Activated CD4-positive, CD25-positive, alpha-beta regulatory T cell (primary cell): Measurements from ENCODE around the gene TUBB1.
"Not testable (repeated sequence)": the region's sequence is repeated elsewhere in the genome, so short reads cannot be mapped to it uniquely, and the experiment has no call there.

ENCODE experiments used
- DNase-seq, 4 experiments: peaks; one replicate each; lab custom pipeline; 2025; lab: John Stamatoyannopoulos, UW

Gene TUBB1

DNA sequence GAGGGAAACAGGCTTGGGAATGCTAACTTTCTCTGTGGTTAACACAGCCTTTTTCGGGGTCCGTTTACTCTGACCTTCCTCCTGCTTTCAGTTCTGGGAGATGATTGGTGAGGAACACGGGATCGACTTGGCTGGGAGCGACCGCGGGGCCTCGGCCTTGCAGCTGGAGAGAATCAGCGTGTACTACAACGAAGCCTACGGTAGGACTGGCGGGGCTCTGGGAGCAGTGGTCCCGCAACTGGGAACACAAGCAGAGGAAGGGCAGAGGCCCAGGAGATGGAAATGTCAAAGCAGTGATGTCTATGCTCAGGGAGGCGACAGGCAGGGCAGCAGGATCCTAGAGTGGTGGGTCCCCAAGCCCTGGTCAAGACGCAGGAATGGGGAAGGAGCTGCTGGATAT lies 3.5 kb downstream of the TUBB1 start:
- DNase-seq: no peak

DNA sequence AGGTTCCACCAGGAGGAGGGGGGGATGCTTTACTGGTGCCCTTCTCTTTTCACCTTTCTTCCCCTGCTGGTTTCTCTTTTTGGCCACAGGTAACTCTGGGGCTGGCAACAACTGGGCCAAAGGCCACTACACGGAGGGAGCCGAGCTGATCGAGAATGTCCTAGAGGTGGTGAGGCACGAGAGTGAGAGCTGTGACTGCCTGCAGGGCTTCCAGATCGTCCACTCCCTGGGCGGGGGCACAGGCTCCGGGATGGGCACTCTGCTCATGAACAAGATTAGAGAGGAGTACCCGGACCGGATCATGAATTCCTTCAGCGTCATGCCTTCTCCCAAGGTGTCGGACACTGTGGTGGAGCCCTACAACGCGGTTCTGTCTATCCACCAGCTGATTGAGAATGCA lies 4.4 kb downstream of the TUBB1 start:
- no peak for DNase-seq

- DNase-seq: no peak
Measured at GRCh38 chr20:59024111-59024530, 4.9 kb downstream of the TUBB1 start.

DNA sequence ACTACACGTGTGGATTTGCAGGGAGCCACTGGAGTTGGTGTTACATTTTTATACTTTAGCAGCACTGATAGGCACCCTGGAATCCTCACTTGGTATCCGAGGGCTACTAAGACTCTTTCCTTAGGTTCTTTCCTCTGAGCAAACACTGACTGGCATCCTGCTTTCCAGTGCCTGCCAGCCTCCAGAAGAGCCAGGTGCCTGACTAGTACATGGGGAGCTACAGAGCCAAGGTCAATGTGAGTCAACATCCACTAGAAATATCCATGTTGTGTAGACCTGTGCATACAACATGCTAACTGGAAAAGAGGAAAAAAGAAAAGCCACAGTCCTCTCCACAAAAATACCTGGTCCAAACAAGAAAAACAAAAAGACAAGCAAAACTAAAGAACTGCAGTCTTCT lies 5.9 kb downstream of the TUBB1 start:
- no peak for DNase-seq

GRCh38 chr20:59025511-59025910 lies 6.3 kb downstream of the TUBB1 start:
- DNase-seq: no peak

DNA sequence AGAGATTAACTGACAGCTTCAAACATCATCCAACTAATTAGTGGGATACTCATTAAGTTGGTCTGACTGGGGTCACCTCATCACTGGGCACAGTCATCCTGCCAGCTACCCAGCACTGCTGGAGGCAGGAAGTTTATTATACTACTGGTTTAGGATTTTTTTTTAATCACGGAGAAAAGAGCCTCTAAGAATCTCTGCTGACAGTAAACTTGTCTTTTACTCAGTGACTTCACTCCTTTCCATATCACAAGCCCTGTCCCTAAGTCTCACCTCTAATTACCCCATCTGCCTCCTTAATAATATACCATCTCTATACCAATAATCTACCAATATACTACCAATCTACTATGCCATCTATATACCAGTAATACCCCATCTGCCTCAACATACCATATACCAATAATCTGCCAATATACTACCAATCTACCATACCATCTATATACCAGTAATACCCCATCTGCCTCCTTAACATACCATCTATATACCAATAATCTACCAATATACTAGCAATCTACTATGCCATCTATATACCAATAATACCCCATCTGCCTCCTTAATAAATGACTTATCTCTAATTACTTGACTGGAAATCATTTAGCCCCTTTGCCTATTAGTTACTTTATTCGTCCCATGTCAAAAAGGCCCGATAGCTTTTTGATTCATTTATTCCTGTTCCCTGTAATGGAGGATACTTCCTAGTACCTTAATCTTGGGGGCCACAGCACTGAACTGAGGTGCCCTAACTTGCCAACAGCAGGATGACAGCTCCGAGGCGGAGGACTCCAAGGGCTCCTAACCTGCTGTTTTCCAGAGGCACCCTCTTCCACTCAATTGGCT lies 7.9 kb downstream of the TUBB1 start:
- DNase-seq: no peak

DNA sequence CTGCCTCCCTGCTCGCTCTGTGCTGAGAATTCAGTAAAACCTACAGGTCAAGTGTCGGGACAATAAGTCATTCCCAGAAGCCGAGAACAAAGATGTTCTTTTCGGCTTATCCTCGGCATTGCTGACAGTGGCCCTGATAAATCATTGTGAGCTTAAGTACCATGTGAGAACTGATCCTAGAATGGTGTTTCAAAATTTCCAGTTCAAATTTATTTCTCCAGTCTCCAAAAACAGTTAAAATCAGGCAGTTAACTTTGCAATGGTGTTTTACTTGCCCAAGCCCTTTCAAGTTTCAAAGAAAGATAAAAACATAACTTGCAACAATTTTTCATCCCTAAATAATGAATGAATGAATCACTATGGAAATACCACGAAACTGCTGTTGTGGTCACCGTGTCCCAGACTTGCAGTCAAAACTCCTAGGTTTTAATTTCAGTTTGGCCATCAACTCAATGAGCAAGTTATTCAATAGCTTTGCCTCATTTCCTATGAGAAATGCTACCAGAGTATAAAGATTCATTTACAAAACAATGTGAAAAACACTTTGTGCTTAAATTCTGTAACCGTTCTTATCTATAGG lies 8.6 kb downstream of the TUBB1 start:
- no peak for DNase-seq

- DNase-seq: no peak
Measured at GRCh38 chr20:59028812-59029211, 9.6 kb downstream of the TUBB1 start.

- DNase-seq: no peak
Measured at GRCh38 chr20:59030911-59031563, 11.8 kb downstream of the TUBB1 start.

- DNase-seq: no peak
Measured at GRCh38 chr20:59031564-59032022, 12.4 kb downstream of the TUBB1 start.

- peak; percentile 88 to 98 (median 96) for DNase-seq
Measured at GRCh38 chr20:59032023-59032712, 12.9 kb downstream of the TUBB1 start, which contains the start of gene ATP5F1E. TSS of gene ATP5F1E (minus strand) at chr20:59032335. CDS start at chr20:59032251, 84 bp downstream.

DNA sequence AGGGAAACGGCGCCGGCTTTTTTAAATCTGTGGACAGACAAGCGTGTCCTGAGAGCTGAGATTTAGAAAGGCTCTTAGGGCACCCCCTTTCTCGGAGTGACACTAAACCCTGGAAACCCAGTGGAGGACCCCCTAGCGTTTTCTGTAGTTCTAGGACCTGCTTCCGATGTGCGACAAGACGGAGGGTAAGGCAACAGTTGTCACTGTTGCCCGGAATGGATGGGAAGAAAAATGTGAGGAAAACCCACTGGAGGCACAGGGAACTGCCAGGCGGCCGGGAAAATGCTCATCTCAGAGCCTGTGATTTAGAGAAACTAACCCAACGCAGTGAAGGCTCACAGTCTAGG lies 13.5 kb downstream of the TUBB1 start:
- no peak for DNase-seq

GRCh38 chr20:59033093-59033492 lies 13.9 kb downstream of the TUBB1 start:
- no peak for DNase-seq

DNA sequence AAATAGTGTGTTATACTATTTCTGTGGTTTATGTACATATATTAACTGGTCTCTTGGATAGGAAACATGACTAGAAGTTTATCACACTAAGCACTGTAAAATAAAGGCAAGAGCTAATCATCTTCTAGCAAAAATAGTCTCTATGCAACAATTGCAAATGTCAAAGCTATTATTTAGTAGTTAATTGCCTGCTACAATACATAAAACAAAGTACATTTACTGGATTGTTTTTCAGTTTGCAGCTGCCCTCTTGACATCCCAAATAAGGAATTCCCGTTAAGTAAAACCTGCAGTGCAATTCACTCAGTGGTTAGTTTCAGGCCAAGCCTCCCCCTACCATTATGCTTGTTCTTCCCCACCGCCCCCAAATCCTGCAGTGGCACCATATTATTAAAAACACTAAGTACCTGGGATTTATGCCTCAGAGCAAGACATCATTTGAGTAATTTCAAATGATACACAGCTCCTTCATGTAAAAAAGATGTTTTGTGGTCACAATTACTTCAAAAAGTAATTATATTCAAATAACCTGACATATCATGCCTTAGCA lies 14.5 kb downstream of the TUBB1 start:
- no peak for DNase-seq

GRCh38 chr20:59035381-59035780 lies 16.2 kb downstream of the TUBB1 start:
- DNase-seq: no peak

GRCh38 chr20:59037386-59037785 lies 18.2 kb downstream of the TUBB1 start:
- DNase-seq: no peak

- DNase-seq: no peak
Measured at GRCh38 chr20:59039233-59039632, 20.0 kb downstream of the TUBB1 start.

DNA sequence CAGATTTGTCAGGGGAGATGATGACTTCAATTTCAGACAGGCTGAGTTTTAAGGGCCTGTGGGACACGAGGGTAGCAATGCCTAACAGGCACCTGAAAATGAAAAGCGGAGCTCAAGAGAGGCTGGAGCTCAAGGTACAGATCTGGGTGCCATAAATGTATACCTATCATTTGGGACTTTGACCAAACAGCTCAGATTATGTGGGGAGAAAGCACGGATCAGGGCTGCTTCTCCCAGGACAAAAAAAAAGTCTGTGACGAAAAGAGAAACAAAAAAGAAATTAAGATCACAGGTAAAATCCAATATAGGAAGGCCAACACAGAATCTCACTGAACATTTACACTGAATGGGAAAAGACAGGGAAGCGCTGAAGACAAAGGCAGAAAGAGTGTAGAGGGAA lies 21.4 kb downstream of the TUBB1 start:
- no peak for DNase-seq

GRCh38 chr20:59041487-59041886 lies 22.3 kb downstream of the TUBB1 start:
- not testable (repeated sequence) for DNase-seq

GRCh38 chr20:59042151-59042795 lies 23.0 kb downstream of the TUBB1 start, which contains the start of gene PRELID3B:
TSS of gene PRELID3B (minus strand) at chr20:59042786. CDS start at chr20:59042730, 56 bp downstream.
- DNase-seq: peak in 1 of 4 experiments; percentile 38
